Tibial nerve (tissue), 4 donors: Measurements from ENCODE around the gene PLXNA4. TPM values are rescaled to one million over a fixed set of nuclear protein-coding genes. Genes with fewer than 3 reads are reported as not detected.

Experiments used
- DNase-seq, 2 donors: peaks; one replicate each; pipeline ENCODE4 v3.0.0-alpha.2; 2019; ENCODE audit warnings: low spot score in 2 of 2
- H3K27ac ChIP-seq, 4 donors: fragments of 200-600 bp; sonication (generic) in 3 of 4; one replicate each; pipeline ENCODE4 v1.5.1; 2017 to 2019; ENCODE audit warnings: mild to moderate bottlenecking in 1 of 4
- H3K27me3 ChIP-seq, 2 donors: fragments of 200-600 bp; sonication (generic) in 1 of 2; one replicate each; pipeline versions ENCODE4 v1.5.1 to v1.6.0; 2017 to 2019
- H3K36me3 ChIP-seq, 3 donors: fragments of 200-600 bp; sonication (generic); one replicate each; pipeline ENCODE4 v1.5.1; 2018 to 2019
- H3K4me1 ChIP-seq, 4 donors: fragments of 200-600 bp; sonication (generic) in 3 of 4; one replicate each; pipeline ENCODE4 v1.5.1; 2017 to 2019
- H3K4me3 ChIP-seq, 4 donors: fragments of 200-600 bp; sonication (generic) in 3 of 4; one replicate each; pipeline ENCODE4 v1.5.1; 2017 to 2019; ENCODE audit warnings: mild to moderate bottlenecking in 1 of 4, moderate library complexity in 1 of 4
- H3K9me3 ChIP-seq, 4 donors: fragments of 200-600 bp; sonication (generic) in 3 of 4; one replicate each; pipeline ENCODE4 v1.5.1; 2017 to 2019
- EP300 ChIP-seq, 2 donors: sonication (generic); formaldehyde crosslinking; IDR thresholded peaks; one replicate each; pipeline ENCODE4 v1.6.1; 2017; ENCODE audit warnings: antibody characterized with exemption in 2 of 2, mild to moderate bottlenecking in 1 of 2
- POLR2A ChIP-seq, 2 donors: fragments of 450-650 bp; IDR thresholded peaks; one replicate each; pipeline ENCODE4 v1.6.1; 2017; ENCODE audit warnings: antibody characterized with exemption in 2 of 2, mild to moderate bottlenecking in 2 of 2, moderate library complexity in 2 of 2
- WGBS, 2 donors: methylation state at CpG; one replicate each; pipeline ENCODE4 v1.1.5; 2018; 5-methylcytosine and 5-hydroxymethylcytosine counted together
- total RNA-seq, 4 donors: library from RNA; depleted of rRNA; stranded (reverse); fragments of >200 nt; gene quantifications; one replicate each; pipeline ENCODE4 v1.1.0, GENCODE V29; 2016
- TF ChIP-seq, protein P1 (sequence below), 5 experiments: fragments of 200-600 bp in 3 of 5; fragments of 450-650 bp in 2 of 5; sonication (generic) in 3 of 5; IDR thresholded peaks; one replicate each; pipeline ENCODE4 v1.5.1; 2016 to 2019; ENCODE audit warnings: antibody characterized with exemption in 5 of 5, mild to moderate bottlenecking in 3 of 5, moderate library complexity in 2 of 5

Gene PLXNA4
- total RNA-seq, 4 donors from 2014 or later = 12.6 to 32.4 (median 13.7) TPM

DNA sequence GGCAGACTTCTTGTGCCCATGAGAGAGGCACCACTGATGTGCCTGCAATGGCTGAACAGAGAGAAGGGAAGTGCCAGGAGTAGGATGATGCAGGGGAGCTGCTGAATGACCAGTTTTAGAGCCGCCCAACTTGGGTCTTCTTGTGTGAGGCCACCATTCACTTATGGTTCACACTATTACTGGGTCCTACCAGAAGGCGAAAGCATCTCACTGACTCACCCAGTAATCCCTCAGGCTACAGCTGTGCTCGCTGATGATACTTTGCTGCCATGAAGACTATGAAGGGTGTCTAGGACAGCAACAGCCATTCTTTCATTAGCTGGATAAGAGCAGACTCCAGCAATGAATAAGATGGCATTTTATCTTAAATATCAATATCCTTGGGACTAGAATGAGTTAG lies 47.6 kb downstream of the PLXNA4 start:
- DNase-seq = no peak
- TF ChIP-seq, protein P1, sequence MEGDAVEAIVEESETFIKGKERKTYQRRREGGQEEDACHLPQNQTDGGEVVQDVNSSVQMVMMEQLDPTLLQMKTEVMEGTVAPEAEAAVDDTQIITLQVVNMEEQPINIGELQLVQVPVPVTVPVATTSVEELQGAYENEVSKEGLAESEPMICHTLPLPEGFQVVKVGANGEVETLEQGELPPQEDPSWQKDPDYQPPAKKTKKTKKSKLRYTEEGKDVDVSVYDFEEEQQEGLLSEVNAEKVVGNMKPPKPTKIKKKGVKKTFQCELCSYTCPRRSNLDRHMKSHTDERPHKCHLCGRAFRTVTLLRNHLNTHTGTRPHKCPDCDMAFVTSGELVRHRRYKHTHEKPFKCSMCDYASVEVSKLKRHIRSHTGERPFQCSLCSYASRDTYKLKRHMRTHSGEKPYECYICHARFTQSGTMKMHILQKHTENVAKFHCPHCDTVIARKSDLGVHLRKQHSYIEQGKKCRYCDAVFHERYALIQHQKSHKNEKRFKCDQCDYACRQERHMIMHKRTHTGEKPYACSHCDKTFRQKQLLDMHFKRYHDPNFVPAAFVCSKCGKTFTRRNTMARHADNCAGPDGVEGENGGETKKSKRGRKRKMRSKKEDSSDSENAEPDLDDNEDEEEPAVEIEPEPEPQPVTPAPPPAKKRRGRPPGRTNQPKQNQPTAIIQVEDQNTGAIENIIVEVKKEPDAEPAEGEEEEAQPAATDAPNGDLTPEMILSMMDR (IDR thresholded peaks at IDR 0.05) = no peak
- no peak for TF ChIP-seq POLR2A (IDR thresholded peaks at IDR 0.05)
- TF ChIP-seq EP300 (IDR thresholded peaks at IDR 0.05) = no peak
- H3K27ac ChIP-seq = no peak overlapping the region
- no peaks in the 10 kb centered on the region for H3K36me3 ChIP-seq
- no peaks in the 10 kb centered on the region for H3K27me3 ChIP-seq
- H3K4me1 ChIP-seq = no peaks in the 10 kb centered on the region
- WGBS, 2 donors = 86 to 90% methylated on average over 3 of the region's 3 CpGs
- H3K4me3 ChIP-seq = no peak overlapping the region
- no peaks in the 10 kb centered on the region for H3K9me3 ChIP-seq

DNA sequence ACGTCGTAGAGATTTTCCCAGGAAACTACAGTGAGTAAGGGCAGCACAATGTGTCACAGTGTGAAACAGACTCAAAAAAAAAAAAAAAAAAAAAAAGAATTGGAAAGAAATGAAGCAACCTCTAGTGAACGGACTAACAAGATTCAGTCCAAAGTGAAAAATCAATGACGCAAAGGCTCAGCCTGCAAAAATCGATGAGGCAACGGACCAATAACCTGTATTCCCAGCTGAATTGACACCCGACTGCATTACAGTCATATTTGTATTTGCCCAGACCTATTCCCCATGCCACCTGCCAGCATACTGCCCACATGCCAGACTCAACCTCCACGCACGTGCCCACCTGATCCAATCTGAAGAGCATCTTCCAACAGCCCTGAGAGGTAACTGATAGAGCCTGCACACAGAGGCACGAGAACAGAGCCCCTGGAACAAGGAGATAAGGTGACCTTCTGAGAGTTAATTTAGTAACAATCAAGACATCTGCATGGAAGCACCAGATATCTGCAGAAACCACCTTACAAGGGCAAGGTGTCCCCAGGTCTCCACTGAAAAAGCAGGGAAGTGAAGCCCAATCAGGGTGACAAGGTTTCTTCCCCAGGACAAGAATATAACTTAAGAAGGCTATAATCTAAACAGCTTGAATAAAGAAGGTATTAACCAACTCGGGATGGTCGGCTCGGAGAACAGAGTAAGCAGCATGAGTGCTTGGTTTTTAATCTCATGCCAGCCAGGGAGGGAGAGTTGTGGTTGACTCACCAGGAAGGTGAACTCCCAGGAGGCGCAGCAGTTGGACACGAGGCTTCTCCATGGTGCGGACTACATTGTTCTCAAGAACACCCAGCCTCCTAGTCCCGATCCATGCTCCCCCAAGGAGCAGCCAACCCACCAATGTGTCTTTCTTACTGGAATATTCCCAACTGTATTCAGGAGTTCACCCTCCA lies 48.5 kb downstream of the PLXNA4 start:
- WGBS, 2 donors = 87 to 92% methylated on average over 17 of the region's 17 CpGs
- Histone ChIP-seq H3K4me3 (no peak overlapping the region), H3K27me3 (no peaks in the 10 kb centered on the region), H3K27ac (no peak overlapping the region), H3K4me1 (no peaks in the 10 kb centered on the region), H3K9me3 (no peaks in the 10 kb centered on the region), H3K36me3 (no peaks in the 10 kb centered on the region)
- DNase-seq = no peak
- TF ChIP-seq, protein P1 (IDR thresholded peaks at IDR 0.05) = no peak
- TF ChIP-seq POLR2A (IDR thresholded peaks at IDR 0.05) = no peak
- TF ChIP-seq EP300 (IDR thresholded peaks at IDR 0.05) = no peak

DNA sequence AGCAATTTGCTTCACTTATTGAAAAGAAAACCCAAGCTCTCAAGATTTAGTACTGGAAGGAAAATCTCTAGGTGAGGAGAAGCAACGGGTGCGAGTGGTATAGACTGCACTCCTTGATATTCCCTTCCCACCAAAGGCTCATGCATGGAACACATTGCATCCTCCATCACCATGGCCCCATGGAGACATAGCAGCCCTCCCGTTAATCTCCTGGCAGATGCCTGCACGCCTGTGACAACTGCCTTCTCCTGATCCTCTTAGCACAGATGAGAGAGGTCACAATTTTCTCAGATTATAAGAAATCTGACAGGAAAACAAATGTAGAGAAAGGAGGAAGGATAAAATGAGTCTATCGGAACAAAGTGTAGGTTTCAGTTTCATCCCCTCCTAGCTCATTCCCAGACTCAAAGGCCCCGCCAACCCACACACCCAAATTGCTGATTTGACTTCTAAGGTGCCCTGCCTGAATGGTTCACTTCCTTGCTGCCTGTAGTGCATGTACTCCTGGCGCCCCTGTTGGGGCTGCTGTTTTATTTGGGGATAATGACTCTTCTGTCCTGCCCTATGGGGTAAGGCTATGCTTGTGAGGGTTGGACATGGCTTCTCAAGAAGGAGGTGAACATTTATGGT lies 50.0 kb downstream of the PLXNA4 start:
- no peak overlapping the region for H3K4me3 ChIP-seq
- H3K9me3 ChIP-seq = no peaks in the 10 kb centered on the region
- 85 to 87% methylated on average over 7 of the region's 7 CpGs for WGBS, 2 donors
- no peaks in the 10 kb centered on the region for H3K36me3 ChIP-seq
- DNase-seq = no peak
- H3K27ac ChIP-seq = no peak overlapping the region
- H3K4me1 ChIP-seq = no peaks in the 10 kb centered on the region
- no peak for TF ChIP-seq POLR2A (IDR thresholded peaks at IDR 0.05)
- TF ChIP-seq, protein P1 (IDR thresholded peaks at IDR 0.05) = no peak
- no peak for TF ChIP-seq EP300 (IDR thresholded peaks at IDR 0.05)
- no peaks in the 10 kb centered on the region for H3K27me3 ChIP-seq

DNA sequence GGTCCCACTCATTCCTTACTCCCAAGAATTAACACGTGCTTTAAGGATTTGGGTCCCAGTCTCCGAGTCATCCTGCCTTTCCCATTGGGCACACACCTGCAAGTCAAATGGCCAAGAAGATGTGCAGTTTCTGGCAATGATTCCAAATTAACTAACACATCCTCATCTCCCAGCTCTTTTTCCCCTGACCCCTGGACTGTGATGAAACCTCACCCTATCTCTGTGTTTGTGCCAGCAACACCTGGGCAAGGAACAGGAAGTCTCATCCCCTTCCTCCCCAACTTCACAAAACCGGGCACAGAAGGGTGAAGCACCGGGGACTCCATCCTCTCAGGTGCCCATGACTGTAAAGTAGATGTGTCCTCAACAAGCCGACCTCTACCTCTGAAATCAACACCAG lies 54.8 kb downstream of the PLXNA4 start:
- no peaks in the 10 kb centered on the region for H3K36me3 ChIP-seq
- H3K4me1 ChIP-seq = no peaks in the 10 kb centered on the region
- no peaks in the 10 kb centered on the region for H3K9me3 ChIP-seq
- no peak for DNase-seq
- no peak overlapping the region for H3K27ac ChIP-seq
- TF ChIP-seq EP300 (IDR thresholded peaks at IDR 0.05) (no peak), POLR2A (IDR thresholded peaks at IDR 0.05) (no peak)
- TF ChIP-seq, protein P1 (IDR thresholded peaks at IDR 0.05) = no peak
- no peaks in the 10 kb centered on the region for H3K27me3 ChIP-seq
- WGBS, 2 donors = 76 to 82% methylated on average over 5 of the region's 5 CpGs
- no peak overlapping the region for H3K4me3 ChIP-seq
